ENCODE data around the gene MC2R.

DNA sequence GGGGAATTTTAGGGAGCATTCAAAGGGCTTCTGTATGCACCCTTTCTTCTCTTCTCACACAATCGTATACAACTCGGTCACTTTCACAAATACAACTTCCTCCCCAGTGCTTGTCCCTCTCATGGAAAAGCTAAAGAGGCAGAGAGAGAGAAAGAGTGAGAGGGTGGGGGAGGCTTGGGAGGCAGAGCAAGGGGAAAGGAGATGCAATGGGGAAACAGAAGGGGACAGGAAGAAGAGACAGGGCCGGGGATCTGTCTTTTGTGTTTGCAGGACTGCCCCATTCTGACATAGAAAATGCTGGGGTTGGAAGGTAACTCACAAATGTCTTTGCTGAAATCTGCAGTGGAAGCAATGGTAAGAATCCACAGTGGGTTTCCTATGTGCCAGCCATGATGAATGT lies 2.1 kb upstream of the MC2R start:
- TF ChIP-seq, protein P1, sequence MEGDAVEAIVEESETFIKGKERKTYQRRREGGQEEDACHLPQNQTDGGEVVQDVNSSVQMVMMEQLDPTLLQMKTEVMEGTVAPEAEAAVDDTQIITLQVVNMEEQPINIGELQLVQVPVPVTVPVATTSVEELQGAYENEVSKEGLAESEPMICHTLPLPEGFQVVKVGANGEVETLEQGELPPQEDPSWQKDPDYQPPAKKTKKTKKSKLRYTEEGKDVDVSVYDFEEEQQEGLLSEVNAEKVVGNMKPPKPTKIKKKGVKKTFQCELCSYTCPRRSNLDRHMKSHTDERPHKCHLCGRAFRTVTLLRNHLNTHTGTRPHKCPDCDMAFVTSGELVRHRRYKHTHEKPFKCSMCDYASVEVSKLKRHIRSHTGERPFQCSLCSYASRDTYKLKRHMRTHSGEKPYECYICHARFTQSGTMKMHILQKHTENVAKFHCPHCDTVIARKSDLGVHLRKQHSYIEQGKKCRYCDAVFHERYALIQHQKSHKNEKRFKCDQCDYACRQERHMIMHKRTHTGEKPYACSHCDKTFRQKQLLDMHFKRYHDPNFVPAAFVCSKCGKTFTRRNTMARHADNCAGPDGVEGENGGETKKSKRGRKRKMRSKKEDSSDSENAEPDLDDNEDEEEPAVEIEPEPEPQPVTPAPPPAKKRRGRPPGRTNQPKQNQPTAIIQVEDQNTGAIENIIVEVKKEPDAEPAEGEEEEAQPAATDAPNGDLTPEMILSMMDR (conservative IDR thresholded peaks at IDR 0.05): no peak
- no peak for TF ChIP-seq ZFX (IDR thresholded peaks at IDR 0.05)
